H1 (cell line): Measurements from ENCODE around the gene SIMC1.
"Not testable (repeated sequence)": the region's sequence is repeated elsewhere in the genome, so short reads cannot be mapped to it uniquely, and the experiment has no call there.

Source experiments
- BRCA1 ChIP-seq: IDR thresholded peaks from 2 replicates; pipeline ENCODE4 v1.6.1; 2012; ENCODE audit warnings: low read depth, low read length, improper control_type of control experiment
- CREB1 ChIP-seq: IDR thresholded peaks from 2 replicates; pipeline ENCODE4 v1.6.1; 2012; ENCODE audit warnings: inconsistent platforms
- EP300 ChIP-seq, 2 experiments: IDR thresholded peaks; 1 replicate in 1 of 2; 2 replicates in 1 of 2; pipeline ENCODE4 v1.6.1; 2011 to 2012; ENCODE audit warnings: low read depth in 2 of 2, low read length in 2 of 2, mild to moderate bottlenecking in 2 of 2, borderline replicate concordance in 1 of 2, inconsistent platforms in 1 of 2, moderate library complexity in 1 of 2
- POLR2AphosphoS5 ChIP-seq: IDR thresholded peaks from 2 replicates; pipeline ENCODE4 v1.6.1; 2011; ENCODE audit warnings: low read depth, low read length
- RAD21 ChIP-seq, 2 experiments: IDR thresholded peaks in 1 of 2; conservative IDR thresholded peaks in 1 of 2; 2 replicates each; pipeline ENCODE4 v1.6.1; 2011; ENCODE audit warnings: low read depth in 2 of 2, low read length in 2 of 2, improper control_type of control experiment in 1 of 2, inconsistent platforms in 1 of 2, mild to moderate bottlenecking in 1 of 2, moderate library complexity in 1 of 2
- RFX5 ChIP-seq: IDR thresholded peaks from 2 replicates; pipeline ENCODE4 v1.6.1; 2011; ENCODE audit warnings: low read depth, low read length, improper control_type of control experiment, borderline replicate concordance
- SP4 ChIP-seq: IDR thresholded peaks from 2 replicates; pipeline ENCODE4 v1.6.1; 2012; ENCODE audit warnings: low read length, inconsistent platforms
- TF ChIP-seq, protein P1 (sequence below), 3 experiments: IDR thresholded peaks; 1 replicate in 2 of 3; 2 replicates in 1 of 3; pipeline versions ENCODE4 v1.5.1 to v1.6.1; 2011; ENCODE audit warnings: low read length in 3 of 3, mild to moderate bottlenecking in 3 of 3, inconsistent platforms in 2 of 3, low read depth in 1 of 3, moderate library complexity in 1 of 3; ENCODE audit not compliant: insufficient read depth in 1 of 3; ENCODE audit errors: control extremely low read depth in 1 of 3
- TF ChIP-seq, protein P2 (sequence below): IDR thresholded peaks from 2 replicates; pipeline ENCODE4 v1.6.1; 2012; ENCODE audit warnings: inconsistent platforms

DNA sequence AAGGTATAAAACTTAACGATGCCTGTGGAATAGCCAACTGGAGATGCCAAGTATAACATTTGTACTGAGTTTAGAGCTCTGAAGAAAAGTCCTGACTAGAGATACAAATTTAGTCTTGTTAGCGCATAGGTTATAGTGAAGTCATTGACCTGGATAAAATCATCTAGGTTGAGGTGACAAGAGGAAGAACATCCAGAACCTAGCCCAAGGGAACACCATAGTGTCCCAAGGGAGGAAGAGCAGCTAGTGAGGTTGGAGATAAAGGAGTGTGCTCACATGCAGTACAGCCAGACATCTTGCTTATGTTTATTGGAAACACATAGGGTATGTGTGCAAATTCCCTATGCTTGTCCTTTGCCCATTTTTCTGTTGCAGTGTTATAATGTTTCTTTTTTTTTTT is 6.1 kb downstream of the SIMC1 start:
- TF ChIP-seq EP300 (IDR thresholded peaks at IDR 0.05; ENCODE audit: borderline replicate concordance in 1 of 2, low read depth in 2 of 2, low read length in 2 of 2); RFX5; RAD21 (IDR thresholded peaks at IDR 0.05 in 1 of 2, conservative IDR thresholded peaks at IDR 0.05 in 1 of 2; ENCODE audit: low read depth in 2 of 2, low read length in 2 of 2); POLR2AphosphoS5; CREB1; SP4; BRCA1: not testable (repeated sequence)
- TF ChIP-seq, protein P1, sequence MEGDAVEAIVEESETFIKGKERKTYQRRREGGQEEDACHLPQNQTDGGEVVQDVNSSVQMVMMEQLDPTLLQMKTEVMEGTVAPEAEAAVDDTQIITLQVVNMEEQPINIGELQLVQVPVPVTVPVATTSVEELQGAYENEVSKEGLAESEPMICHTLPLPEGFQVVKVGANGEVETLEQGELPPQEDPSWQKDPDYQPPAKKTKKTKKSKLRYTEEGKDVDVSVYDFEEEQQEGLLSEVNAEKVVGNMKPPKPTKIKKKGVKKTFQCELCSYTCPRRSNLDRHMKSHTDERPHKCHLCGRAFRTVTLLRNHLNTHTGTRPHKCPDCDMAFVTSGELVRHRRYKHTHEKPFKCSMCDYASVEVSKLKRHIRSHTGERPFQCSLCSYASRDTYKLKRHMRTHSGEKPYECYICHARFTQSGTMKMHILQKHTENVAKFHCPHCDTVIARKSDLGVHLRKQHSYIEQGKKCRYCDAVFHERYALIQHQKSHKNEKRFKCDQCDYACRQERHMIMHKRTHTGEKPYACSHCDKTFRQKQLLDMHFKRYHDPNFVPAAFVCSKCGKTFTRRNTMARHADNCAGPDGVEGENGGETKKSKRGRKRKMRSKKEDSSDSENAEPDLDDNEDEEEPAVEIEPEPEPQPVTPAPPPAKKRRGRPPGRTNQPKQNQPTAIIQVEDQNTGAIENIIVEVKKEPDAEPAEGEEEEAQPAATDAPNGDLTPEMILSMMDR (IDR thresholded peaks at IDR 0.05; ENCODE audit: control extremely low read depth in 1 of 3, insufficient read depth in 1 of 3, low read depth in 1 of 3, low read length in 3 of 3) = not testable (repeated sequence)
- TF ChIP-seq, protein P2, sequence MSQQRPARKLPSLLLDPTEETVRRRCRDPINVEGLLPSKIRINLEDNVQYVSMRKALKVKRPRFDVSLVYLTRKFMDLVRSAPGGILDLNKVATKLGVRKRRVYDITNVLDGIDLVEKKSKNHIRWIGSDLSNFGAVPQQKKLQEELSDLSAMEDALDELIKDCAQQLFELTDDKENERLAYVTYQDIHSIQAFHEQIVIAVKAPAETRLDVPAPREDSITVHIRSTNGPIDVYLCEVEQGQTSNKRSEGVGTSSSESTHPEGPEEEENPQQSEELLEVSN = not testable (repeated sequence)
